ENCODE results near the gene NR2C2AP. TPM values are rescaled to one million over a fixed set of nuclear protein-coding genes. Genes with fewer than 3 reads are reported as not detected.
A peak's percentile ranks its signal among the peaks of the same experiment; 100 is the strongest.

The NR2C2AP gene
- total RNA-seq, 1 experiment from 2014 or later, result 45.3 TPM

DNA sequence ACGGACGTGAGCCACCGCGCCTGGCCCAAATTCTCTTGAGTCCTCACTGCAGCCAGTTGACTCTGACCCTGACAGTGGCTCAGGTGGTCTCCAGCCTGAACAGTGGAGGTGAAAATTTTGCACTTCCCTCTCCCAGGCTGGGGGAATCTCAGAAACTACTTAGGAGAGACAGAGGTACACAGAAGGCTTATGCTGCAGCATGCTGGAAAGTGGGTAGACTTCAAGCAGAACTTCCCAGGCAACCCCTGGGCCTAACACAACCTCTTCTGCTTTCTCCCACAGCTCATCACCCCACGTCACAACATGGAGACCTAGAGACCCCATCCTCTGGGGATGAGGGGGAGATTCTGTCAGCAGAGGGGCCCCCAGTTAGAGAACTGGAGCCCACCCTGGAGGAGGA, 23.0 kb upstream of the NR2C2AP start:
- Histone ChIP-seq H3K9me3 (ENCODE audit: low read depth, low read length, poor library complexity, severe bottlenecking) (no peaks in the 10 kb centered on the region), H3K36me3 (ENCODE audit: insufficient read depth, low read length, poor library complexity, severe bottlenecking) (no peaks in the 10 kb centered on the region), H3K4me1 (ENCODE audit: insufficient read depth, low read length, poor library complexity, severe bottlenecking) (no peaks in the 10 kb centered on the region), H3K4me3 (ENCODE audit: low read depth, low read length, poor library complexity, severe bottlenecking) (no peak overlapping the region), H3K27ac (ENCODE audit: low read depth, low read length, poor library complexity, severe bottlenecking) (no peak overlapping the region), H3K27me3 (replicated peaks; ENCODE audit: insufficient read depth, low read depth, low read length, poor library complexity) (peaks cover 27% of the 10 kb centered on the region)
- TF ChIP-seq CTCF (conservative IDR thresholded peaks at IDR 0.05; ENCODE audit: low read depth, low read length) (no peak), EZH2 (IDR thresholded peaks at IDR 0.05; ENCODE audit: borderline replicate concordance, low read depth, low read length, poor library complexity, severe bottlenecking) (no peak)
- ChIA-PET POLR2A (ENCODE audit: low non-redundant PET) (no interaction called here), CTCF (interaction anchor here (0.5 kb wide), 1 partner anchor 80 kb away, joined by 4 read pairs; no protein-coding TSS in a partner anchor)
- BruUV-seq (replicated peaks), result no TSS peak
- no peak for DNase-seq (ENCODE audit: low spot score)
- intact Hi-C loops (cut with micrococcal nuclease; ENCODE audit: unreplicated experiment), result no loop called here

DNA sequence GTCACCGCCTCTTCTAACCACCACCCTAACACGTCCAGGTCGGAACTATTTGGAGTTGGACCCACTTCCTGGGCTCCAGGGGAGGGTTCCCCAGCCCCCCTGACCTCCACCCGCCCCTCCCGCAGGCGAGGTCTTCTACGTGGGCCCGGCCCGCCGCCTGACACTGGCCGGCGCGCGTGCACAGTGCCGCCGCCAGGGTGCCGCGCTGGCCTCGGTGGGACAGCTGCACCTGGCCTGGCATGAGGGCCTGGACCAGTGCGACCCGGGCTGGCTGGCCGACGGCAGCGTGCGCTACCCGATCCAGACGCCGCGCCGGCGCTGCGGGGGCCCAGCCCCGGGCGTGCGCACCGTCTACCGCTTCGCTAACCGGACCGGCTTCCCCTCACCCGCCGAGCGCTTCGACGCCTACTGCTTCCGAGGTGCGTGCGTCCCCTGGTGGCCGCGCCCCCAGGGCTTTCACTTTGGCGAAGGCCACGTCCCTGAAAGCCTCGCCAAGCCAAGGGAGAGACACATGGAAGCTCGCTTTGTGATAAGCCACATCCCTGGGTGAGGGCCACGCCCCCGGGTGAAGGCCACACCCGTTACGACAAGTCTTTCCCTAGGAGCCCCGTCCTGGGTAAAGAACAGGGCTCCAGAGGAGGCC, 21.8 kb upstream of the NR2C2AP start:
- no peaks in the 10 kb centered on the region for H3K9me3 ChIP-seq (ENCODE audit: low read depth, low read length, poor library complexity, severe bottlenecking)
- intact Hi-C loops (cut with micrococcal nuclease; ENCODE audit: unreplicated experiment), result loop anchor here (2.0 kb wide), 1 partner anchor 78 kb away; no protein-coding TSS in a partner anchor
- peak overlapping the region; percentile 35 for H3K4me3 ChIP-seq (ENCODE audit: low read depth, low read length, poor library complexity, severe bottlenecking)
- ChIA-PET CTCF (interaction anchor here (0.5 to 1.6 kb wide), 2 partner anchors 9 to 75 kb away, joined by 3 to 7 read pairs; no protein-coding TSS in a partner anchor), POLR2A (ENCODE audit: low non-redundant PET) (interaction anchor here (0.6 kb wide), 1 partner anchor 127 kb away, joined by 3 read pairs; no protein-coding TSS in a partner anchor)
- peak; percentile 90 for DNase-seq (ENCODE audit: low spot score)
- no peak overlapping the region for H3K27ac ChIP-seq (ENCODE audit: low read depth, low read length, poor library complexity, severe bottlenecking)
- no peaks in the 10 kb centered on the region for H3K4me1 ChIP-seq (ENCODE audit: insufficient read depth, low read length, poor library complexity, severe bottlenecking)
- H3K27me3 ChIP-seq (replicated peaks; ENCODE audit: insufficient read depth, low read depth, low read length, poor library complexity), result peaks cover 27% of the 10 kb centered on the region
- BruUV-seq (replicated peaks), result no TSS peak
- no peaks in the 10 kb centered on the region for H3K36me3 ChIP-seq (ENCODE audit: insufficient read depth, low read length, poor library complexity, severe bottlenecking)
- peak; percentile 77 for TF ChIP-seq CTCF (conservative IDR thresholded peaks at IDR 0.05; ENCODE audit: low read depth, low read length)
- no peak for TF ChIP-seq EZH2 (IDR thresholded peaks at IDR 0.05; ENCODE audit: borderline replicate concordance, low read depth, low read length, poor library complexity, severe bottlenecking)

GRCh38 chr19:19224150-19224851, 21.1 kb upstream of the NR2C2AP start:
- CTCF ChIA-PET, result interaction anchor here (1.6 kb wide), 1 partner anchor 10 kb away, joined by 3 read pairs; no protein-coding TSS in a partner anchor

More at GRCh38 chr19:19224150-19224851, 21.1 kb upstream of the NR2C2AP start:
- DNase-seq (ENCODE audit: low spot score), result no peak
- POLR2A ChIA-PET (ENCODE audit: low non-redundant PET), result interaction anchor here (0.6 kb wide), 1 partner anchor 126 kb away, joined by 3 read pairs; no protein-coding TSS in a partner anchor
- H3K27ac ChIP-seq (ENCODE audit: low read depth, low read length, poor library complexity, severe bottlenecking), result no peak overlapping the region
- no peaks in the 10 kb centered on the region for H3K4me1 ChIP-seq (ENCODE audit: insufficient read depth, low read length, poor library complexity, severe bottlenecking)
- no TSS peak for BruUV-seq (replicated peaks)
- H3K4me3 ChIP-seq (ENCODE audit: low read depth, low read length, poor library complexity, severe bottlenecking), result peak overlapping the region; percentile 35
- TF ChIP-seq CTCF (conservative IDR thresholded peaks at IDR 0.05; ENCODE audit: low read depth, low read length) (no peak), EZH2 (IDR thresholded peaks at IDR 0.05; ENCODE audit: borderline replicate concordance, low read depth, low read length, poor library complexity, severe bottlenecking) (peak; percentile 44)
- H3K27me3 ChIP-seq (replicated peaks; ENCODE audit: insufficient read depth, low read depth, low read length, poor library complexity), result peaks cover 21% of the 10 kb centered on the region
- intact Hi-C loops (cut with micrococcal nuclease; ENCODE audit: unreplicated experiment), result loop anchor here (2.0 kb wide), 1 partner anchor 78 kb away; no protein-coding TSS in a partner anchor
- H3K9me3 ChIP-seq (ENCODE audit: low read depth, low read length, poor library complexity, severe bottlenecking), result no peaks in the 10 kb centered on the region
- H3K36me3 ChIP-seq (ENCODE audit: insufficient read depth, low read length, poor library complexity, severe bottlenecking), result no peaks in the 10 kb centered on the region
